ENCODE measurements around the gene TMEM35A.

The TMEM35A gene

DNA sequence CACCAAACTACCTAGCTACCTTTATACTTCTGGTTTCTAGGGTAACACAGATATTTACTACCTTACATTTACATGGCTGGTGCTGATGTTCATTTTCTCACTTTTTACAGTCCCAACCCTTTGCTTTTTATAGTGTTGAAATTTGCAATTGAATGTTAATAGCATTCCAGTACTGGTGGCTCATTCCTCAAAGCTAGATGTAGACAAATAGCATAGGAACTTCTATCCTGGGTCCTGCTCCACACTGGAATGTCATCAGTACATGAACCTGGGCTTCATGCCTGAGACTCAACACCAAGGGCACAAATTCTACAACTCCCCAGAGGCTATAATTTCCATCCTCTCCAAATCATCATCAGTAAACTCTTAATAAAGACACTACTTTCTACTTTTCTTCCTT, 16.5 kb upstream of the TMEM35A start:
- TF ChIP-seq, protein P1, sequence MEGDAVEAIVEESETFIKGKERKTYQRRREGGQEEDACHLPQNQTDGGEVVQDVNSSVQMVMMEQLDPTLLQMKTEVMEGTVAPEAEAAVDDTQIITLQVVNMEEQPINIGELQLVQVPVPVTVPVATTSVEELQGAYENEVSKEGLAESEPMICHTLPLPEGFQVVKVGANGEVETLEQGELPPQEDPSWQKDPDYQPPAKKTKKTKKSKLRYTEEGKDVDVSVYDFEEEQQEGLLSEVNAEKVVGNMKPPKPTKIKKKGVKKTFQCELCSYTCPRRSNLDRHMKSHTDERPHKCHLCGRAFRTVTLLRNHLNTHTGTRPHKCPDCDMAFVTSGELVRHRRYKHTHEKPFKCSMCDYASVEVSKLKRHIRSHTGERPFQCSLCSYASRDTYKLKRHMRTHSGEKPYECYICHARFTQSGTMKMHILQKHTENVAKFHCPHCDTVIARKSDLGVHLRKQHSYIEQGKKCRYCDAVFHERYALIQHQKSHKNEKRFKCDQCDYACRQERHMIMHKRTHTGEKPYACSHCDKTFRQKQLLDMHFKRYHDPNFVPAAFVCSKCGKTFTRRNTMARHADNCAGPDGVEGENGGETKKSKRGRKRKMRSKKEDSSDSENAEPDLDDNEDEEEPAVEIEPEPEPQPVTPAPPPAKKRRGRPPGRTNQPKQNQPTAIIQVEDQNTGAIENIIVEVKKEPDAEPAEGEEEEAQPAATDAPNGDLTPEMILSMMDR (IDR thresholded peaks at IDR 0.05): no peak

DNA sequence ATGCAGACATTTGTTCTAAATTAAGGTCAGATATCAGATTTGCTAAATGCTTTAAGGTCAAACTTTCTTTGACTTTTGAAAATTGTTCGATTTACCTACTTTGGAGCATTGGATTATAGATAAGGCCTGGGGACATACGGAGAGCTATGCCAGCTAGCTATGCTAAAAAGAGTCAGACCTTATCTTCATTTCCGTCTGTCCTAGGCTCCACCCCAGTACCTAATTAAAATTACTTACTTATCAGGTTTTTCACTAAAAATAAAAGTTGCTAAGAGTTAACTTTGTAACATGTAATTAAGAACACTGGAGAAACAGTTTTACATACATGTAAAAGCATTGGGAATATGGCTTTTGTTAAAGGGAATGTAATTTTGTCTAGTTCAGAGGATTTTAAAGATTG, 7.1 kb upstream of the TMEM35A start:
- TF ChIP-seq, protein P1 (IDR thresholded peaks at IDR 0.05): no peak

DNA sequence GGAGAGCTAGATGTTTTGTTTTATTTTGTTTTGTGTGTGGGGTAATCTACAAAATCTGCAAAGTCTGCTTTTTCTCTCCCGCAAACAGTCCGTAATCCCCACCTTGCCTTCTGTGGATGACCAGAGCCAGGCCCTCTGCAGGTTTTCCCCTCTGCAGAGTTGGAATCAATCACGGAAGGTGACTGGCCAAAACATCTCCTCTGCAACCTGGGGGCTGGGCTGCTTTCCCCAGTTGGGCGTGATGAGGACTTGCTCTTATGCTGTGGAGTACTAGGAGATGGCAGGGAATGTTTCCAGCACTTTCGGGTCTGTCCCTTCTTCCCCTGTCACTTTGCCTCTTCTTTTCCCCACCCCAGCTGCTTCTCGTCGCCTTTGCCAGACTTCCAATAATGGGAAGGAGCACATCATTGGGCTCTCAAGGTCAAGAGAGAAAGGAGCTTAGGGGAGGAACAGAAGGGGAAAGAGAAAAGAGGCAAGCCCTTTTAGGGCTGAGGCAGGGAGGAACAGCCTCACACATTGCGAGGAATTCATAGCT, 1.1 kb downstream of the TMEM35A start:
- TF ChIP-seq, protein P1 (IDR thresholded peaks at IDR 0.05): no peak

GRCh38 chrX:101080326-101081124, 1.8 kb downstream of the TMEM35A start:
- TF ChIP-seq, protein P1 (IDR thresholded peaks at IDR 0.05): no peak

GRCh38 chrX:101081231-101081630, 2.6 kb downstream of the TMEM35A start:
- TF ChIP-seq, protein P1 (IDR thresholded peaks at IDR 0.05): no peak

DNA sequence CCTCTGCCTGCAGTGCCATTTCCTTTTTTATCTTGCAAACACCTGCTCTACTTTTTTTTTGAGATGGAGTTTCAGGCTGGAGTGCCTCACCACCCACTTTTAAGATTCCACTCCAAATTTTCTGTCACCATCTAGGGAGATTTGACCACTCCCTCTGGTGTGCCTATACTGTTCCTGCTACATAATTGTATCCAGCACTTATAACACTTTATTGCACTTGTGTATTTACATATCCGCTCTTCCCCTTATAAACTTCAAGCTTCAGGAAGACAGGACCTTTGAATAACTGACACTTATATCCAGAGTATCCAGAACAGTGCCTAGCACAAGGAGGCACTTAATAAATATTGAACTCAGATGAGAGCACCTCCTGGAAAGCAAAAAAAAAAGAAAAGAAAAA, 13.1 kb downstream of the TMEM35A start:
- TF ChIP-seq, protein P1 (IDR thresholded peaks at IDR 0.05): no peak

DNA sequence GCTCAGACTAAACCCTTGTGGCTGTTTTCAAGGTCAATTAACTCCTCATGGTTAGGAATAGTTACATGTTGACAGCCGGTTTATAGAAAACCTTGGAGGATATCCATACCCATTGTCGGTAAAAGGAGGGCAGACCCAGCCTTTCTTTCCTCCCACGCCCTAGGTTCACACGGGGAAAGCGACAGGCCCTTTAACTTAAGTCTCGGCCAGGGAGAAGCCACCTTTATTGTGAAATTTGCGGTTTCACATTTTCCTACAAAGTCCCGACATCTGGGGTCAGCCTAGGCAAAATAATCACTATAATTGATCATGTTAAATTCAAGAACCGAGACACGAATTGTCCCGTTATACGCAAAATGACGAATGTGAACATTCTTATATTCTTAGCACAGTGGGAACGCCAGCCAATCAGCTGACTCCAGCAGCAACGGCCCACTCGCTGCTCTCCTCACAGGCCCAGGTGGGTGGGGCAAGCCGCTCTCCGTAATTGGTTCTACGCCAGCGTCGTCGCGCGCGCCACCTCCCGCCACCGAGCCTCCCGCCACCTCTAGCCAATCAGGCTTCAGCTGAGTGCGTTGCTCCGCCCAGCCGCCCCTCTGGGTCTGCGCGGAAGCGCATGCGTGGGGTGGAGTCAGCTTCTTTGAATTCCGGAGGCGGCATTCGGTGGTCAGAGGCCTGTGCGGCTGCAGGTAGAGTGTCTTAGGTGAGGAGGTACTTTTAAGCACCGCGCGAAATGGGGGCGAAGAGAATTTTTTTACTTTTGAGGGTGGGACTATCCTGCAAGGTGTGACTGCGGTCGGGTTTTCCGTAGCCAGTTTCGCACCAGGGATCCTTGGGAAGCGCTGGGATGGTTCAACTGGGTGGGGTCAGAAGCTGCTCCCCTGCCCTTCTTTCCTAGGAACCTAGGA, 19.1 kb downstream of the TMEM35A start, which contains the start of gene CENPI:
TSS of gene CENPI (plus strand) at position 659 of the 908 bp plus-strand sequence. CDS start 2,867 bp downstream, outside the sequence.
- TF ChIP-seq, protein P1 (IDR thresholded peaks at IDR 0.05): no peak
